Small intestine (tissue), 7 donors: ENCODE data around the gene GPR143. TPM values are rescaled to one million over a fixed set of nuclear protein-coding genes. Genes with fewer than 3 reads are reported as not detected.

ENCODE experiments used
- DNase-seq, 2 donors: peaks; one replicate each; pipeline versions ENCODE4 v3.0.0 to v3.0.0-alpha.2; 2013
- FAIRE-seq: peaks from 2 replicates; lab custom pipeline; 2012; peaks lifted over from hg19 to GRCh38; lab: Jason Lieb, UNC
- H3K27ac ChIP-seq, 3 donors: one replicate each; pipeline ENCODE4 v1.5.1; 2013; ENCODE audit warnings: low read length in 2 of 3, mild to moderate bottlenecking in 2 of 3, control low read depth in 1 of 3, inconsistent platforms in 1 of 3, low read depth in 1 of 3, moderate library complexity in 1 of 3
- H3K27me3 ChIP-seq, 3 donors: one replicate each; pipeline ENCODE4 v1.6.1; 2013; ENCODE audit warnings: low read length in 3 of 3, inconsistent platforms in 1 of 3; ENCODE audit not compliant: control insufficient read depth in 3 of 3, insufficient read depth in 3 of 3
- H3K36me3 ChIP-seq, 3 donors: one replicate each; pipeline ENCODE4 v1.6.1; 2013; ENCODE audit warnings: low read length in 3 of 3, inconsistent platforms in 1 of 3, low read depth in 1 of 3, mild to moderate bottlenecking in 1 of 3, moderate library complexity in 1 of 3; ENCODE audit not compliant: control insufficient read depth in 3 of 3, insufficient read depth in 2 of 3
- H3K4me1 ChIP-seq, 3 donors: one replicate each; pipeline ENCODE4 v1.6.1; 2013; ENCODE audit warnings: low read length in 2 of 3, inconsistent platforms in 1 of 3, low read depth in 1 of 3, mild to moderate bottlenecking in 1 of 3, moderate library complexity in 1 of 3; ENCODE audit not compliant: control insufficient read depth in 3 of 3, insufficient read depth in 2 of 3
- H3K4me3 ChIP-seq, 3 donors: one replicate each; pipeline ENCODE4 v1.5.1; 2013; ENCODE audit warnings: low read length in 3 of 3, control low read depth in 1 of 3, inconsistent platforms in 1 of 3, low read depth in 1 of 3, mild to moderate bottlenecking in 1 of 3, moderate library complexity in 1 of 3
- H3K9me3 ChIP-seq, 2 donors: one replicate each; pipeline ENCODE4 v1.6.1; 2013; ENCODE audit warnings: low read depth in 1 of 2, low read length in 1 of 2; ENCODE audit not compliant: control insufficient read depth in 2 of 2, insufficient read depth in 1 of 2
- WGBS, 3 donors: extraction: QIAGEN DNeasy Blood & Tissue Kit; methylation state at CpG; one replicate each; pipeline ENCODE4 v1.1.7; 2013; 5-methylcytosine and 5-hydroxymethylcytosine counted together
- polyA plus RNA-seq, 4 donors: library from polyadenylated mRNA; stranded (reverse) in 3 of 4; unstranded in 1 of 4; fragments of 200-250 nt in 3 of 4; fragments of 120-200 nt in 1 of 4; gene quantifications; one replicate each; pipeline versions ENCODE4 v1.2.1 to v1.2.3, GENCODE V29; 2013
- donor health status: healthy with polysubstance abuse.
- donor health status: control.
- donor health status: control.
- donor health status: Bipolar disorder and iron deficiency.
- donor health status: healthy.

The GPR143 gene
- polyA plus RNA-seq, 4 donors: 0.67 to 6.7 (median 1.5) TPM; not detected in 1

GRCh38 chrX:9708923-9709553 lies 56.6 kb downstream of the GPR143 start:
- DNase-seq (peak; percentile 55 to 69), FAIRE-seq (no peak)
- whole genome bisulfite sequencing, 3 donors: 30 to 32% (median 32%) methylated on average over 17 of the region's 17 CpGs
- H3K27me3 ChIP-seq: no peaks in the 10 kb centered on the region
- H3K4me1 ChIP-seq: no peaks in the 10 kb centered on the region
- peaks cover 0 to 29% (median 0%) of the 10 kb centered on the region in 3 donors for H3K36me3 ChIP-seq
- no peak overlapping the region for H3K4me3 ChIP-seq
- peaks cover 0 to 11% of the 10 kb centered on the region in 2 donors for H3K9me3 ChIP-seq
- no peak overlapping the region for H3K27ac ChIP-seq

DNA sequence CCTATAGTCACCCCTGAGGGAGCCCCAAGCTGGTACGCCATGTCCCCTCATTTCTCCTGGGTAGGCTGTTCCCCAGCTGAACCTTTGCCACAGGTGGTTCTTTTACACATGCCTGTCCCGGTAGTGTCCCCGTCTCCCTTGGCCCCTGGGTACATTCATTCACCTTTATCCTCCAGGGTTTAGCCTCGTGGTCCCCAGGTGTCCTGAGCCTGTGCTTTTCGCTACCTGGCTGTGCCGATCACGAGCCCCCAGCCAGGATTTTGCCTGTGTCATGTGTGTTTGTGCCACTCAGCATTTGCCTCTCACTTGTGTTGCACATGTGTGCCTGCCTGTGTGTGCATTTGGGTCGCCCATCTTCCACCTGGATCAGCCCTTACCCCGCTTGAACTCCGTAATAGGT lies 57.6 kb downstream of the GPR143 start:
- Histone ChIP-seq H3K27ac (no peak overlapping the region), H3K4me3 (no peak overlapping the region), H3K27me3 (no peaks in the 10 kb centered on the region), H3K36me3 (peaks cover 0 to 28% (median 0%) of the 10 kb centered on the region in 3 donors), H3K9me3 (peaks cover 0 to 11% of the 10 kb centered on the region in 2 donors), H3K4me1 (no peaks in the 10 kb centered on the region)
- WGBS, 3 donors: 65 to 82% (median 76%) methylated on average over 8 to 10 of the region's 10 CpGs
- no peak for DNase-seq
- FAIRE-seq: no peak

- peaks cover 0 to 11% of the 10 kb centered on the region in 2 donors for H3K9me3 ChIP-seq
- 78 to 87% (median 81%) methylated on average over 13 of the region's 13 CpGs for WGBS, 3 donors
- no peaks in the 10 kb centered on the region for H3K4me1 ChIP-seq
- H3K27ac ChIP-seq: no peak overlapping the region
- no peak overlapping the region for H3K4me3 ChIP-seq
- FAIRE-seq (no peak), DNase-seq (no peak)
- no peaks in the 10 kb centered on the region for H3K27me3 ChIP-seq
- peaks cover 0 to 26% (median 0%) of the 10 kb centered on the region in 3 donors for H3K36me3 ChIP-seq
Observed at GRCh38 chrX:9707306-9708033, 58.2 kb downstream of the GPR143 start.

DNA sequence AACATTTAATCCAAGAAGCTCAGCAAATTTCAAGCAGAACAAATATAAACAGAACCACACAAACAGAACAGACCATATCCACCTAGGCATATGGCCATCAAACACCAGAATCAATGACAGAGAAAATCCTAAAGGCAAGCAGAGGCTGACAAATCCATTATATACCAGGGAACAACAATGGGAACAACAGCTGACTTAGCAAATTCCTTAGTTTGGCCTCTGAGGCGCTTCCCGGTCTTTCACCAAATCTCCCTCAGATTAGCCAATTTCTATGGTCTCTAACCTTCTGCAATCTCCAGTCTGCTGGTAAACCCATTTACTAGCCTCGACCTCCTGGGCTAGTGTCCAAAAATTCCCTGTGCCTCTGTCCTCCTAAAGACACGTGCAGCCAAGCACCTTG lies 59.2 kb downstream of the GPR143 start:
- 64 to 82% (median 79%) methylated on average over 4 of the region's 4 CpGs for WGBS, 3 donors
- no peaks in the 10 kb centered on the region for H3K27me3 ChIP-seq
- no peak overlapping the region for H3K4me3 ChIP-seq
- H3K36me3 ChIP-seq: peaks cover 0 to 19% (median 0%) of the 10 kb centered on the region in 3 donors
- H3K27ac ChIP-seq: no peak overlapping the region
- no peaks in the 10 kb centered on the region for H3K4me1 ChIP-seq
- DNase-seq: no peak
- peaks cover 0 to 11% of the 10 kb centered on the region in 2 donors for H3K9me3 ChIP-seq
- no peak for FAIRE-seq

DNA sequence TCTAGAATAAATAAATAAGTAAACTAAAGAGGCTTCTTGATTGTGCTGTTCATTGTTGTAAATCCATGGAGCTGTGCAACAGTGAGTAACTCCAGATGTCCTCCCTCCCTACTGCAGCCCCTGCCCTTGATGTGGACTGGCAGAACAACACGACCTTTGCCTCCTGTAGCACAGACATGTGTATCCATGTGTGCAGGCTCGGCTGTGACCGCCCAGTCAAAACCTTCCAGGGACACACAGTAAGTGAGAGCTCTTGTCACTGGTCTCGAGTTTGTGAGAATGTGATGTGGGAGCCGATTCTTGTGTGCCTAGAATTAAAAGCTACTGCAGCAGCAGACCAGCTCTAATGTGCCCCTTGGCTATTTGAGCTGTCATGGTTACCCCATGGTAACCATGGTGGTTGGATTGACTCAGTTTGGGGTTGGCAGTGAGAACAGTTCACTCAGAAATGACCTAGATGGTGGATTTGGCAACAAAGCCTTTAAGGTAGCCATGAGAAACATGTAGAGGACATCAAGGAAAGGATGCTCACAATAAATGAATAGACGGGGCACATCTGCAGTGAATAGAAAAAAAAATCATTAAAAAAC lies 60.7 kb downstream of the GPR143 start:
- Histone ChIP-seq H3K27me3 (no peaks in the 10 kb centered on the region), H3K27ac (no peak overlapping the region), H3K36me3 (peaks cover 0 to 28% (median 2%) of the 10 kb centered on the region in 3 donors), H3K4me1 (no peaks in the 10 kb centered on the region), H3K9me3 (peaks cover 0 to 11% of the 10 kb centered on the region in 2 donors), H3K4me3 (no peak overlapping the region)
- WGBS, 3 donors: 84 to 94% (median 93%) methylated on average over 5 to 6 of the region's 6 CpGs
- DNase-seq (no peak), FAIRE-seq (no peak)

DNA sequence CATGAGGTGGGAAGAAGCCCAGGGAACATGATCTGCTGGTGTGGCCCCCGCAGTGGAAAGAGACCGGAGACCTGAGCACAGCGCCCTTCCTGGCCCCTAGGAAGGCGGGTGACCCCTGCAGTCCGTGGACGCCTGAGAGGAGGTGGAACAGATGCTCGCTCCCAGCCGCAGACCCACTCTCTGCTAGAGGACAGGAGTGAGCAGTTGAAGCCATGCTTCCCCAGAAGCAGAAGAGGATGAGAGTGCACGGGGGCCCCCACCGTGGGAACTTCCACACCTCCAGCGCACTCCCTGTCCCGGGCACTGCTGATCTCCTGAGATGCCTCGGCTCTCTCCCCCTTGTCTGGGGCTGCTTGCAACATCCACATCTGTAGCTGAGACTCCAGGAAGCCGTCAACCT lies 62.2 kb downstream of the GPR143 start:
- H3K9me3 ChIP-seq: peaks cover 0 to 11% of the 10 kb centered on the region in 2 donors
- no peak overlapping the region for H3K4me3 ChIP-seq
- WGBS, 3 donors: 91 to 96% (median 94%) methylated on average over 12 to 14 of the region's 14 CpGs
- H3K4me1 ChIP-seq: no peaks in the 10 kb centered on the region
- no peaks in the 10 kb centered on the region for H3K27me3 ChIP-seq
- DNase-seq (no peak), FAIRE-seq (no peak)
- peaks cover 0 to 27% (median 2%) of the 10 kb centered on the region in 3 donors for H3K36me3 ChIP-seq
- no peak overlapping the region for H3K27ac ChIP-seq

DNA sequence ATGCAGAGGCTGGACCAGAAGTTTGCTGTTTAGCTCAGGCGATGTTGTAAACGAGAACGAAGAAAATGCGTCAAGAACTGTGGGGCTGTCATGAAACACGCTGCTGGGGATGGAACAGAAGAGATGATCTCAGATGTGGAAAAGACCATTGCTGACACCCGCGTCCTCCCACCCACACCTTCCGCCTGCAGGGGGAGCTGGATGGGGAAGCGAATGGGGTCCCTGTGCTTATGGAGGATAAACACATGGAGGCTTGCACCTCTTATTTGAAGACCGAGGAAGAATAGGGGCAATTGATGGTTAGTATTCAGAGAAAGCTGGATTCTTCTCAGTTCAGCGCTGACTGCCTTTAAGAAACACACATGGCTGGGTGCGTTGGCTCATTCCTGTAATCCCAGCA lies 63.9 kb downstream of the GPR143 start:
- no peak for FAIRE-seq
- 96 to 97% (median 97%) methylated on average over 12 of the region's 12 CpGs for WGBS, 3 donors
- Histone ChIP-seq H3K4me3 (no peak overlapping the region), H3K27ac (no peak overlapping the region), H3K27me3 (no peaks in the 10 kb centered on the region), H3K9me3 (peaks cover 0 to 11% of the 10 kb centered on the region in 2 donors), H3K4me1 (no peaks in the 10 kb centered on the region), H3K36me3 (peaks cover 0 to 35% (median 2%) of the 10 kb centered on the region in 3 donors)
- no peak for DNase-seq

DNA sequence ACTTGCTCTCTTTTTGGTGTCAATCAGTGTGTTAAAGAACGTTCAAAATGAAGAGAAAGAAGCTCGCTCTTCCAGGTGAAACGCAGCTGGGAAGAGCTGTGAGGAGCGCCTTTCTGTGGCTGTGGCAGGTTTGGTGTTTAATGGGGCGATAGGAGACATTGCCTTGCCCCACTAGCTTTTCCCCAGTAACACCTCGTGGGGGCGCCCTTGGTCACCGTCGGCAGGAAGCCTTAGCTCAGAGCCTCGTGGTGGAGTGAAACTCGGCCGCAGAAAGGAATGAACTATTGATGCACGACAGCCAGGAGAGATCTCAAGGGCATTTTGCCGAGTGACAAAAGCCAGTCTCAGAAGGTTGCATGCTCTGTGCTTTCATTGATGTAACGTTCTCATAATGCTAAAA lies 65.1 kb downstream of the GPR143 start:
- H3K36me3 ChIP-seq: peaks cover 0 to 32% (median 2%) of the 10 kb centered on the region in 3 donors
- no peak for DNase-seq
- no peak overlapping the region for H3K4me3 ChIP-seq
- no peaks in the 10 kb centered on the region for H3K27me3 ChIP-seq
- no peaks in the 10 kb centered on the region for H3K4me1 ChIP-seq
- WGBS, 3 donors: 86 to 92% (median 87%) methylated on average over 15 of the region's 15 CpGs
- no peak for FAIRE-seq
- no peak overlapping the region for H3K27ac ChIP-seq
- H3K9me3 ChIP-seq: peaks cover 0 to 11% of the 10 kb centered on the region in 2 donors
